Measurements from ENCODE around the gene CDC14B. TPM values are rescaled to one million over a fixed set of nuclear protein-coding genes. Genes with fewer than 3 reads are reported as not detected.
A peak's percentile ranks its signal among the peaks of the same experiment; 100 is the strongest.

Gene CDC14B
- total RNA-seq, 1 experiment from 2014 or later, result 57.1 TPM

DNA sequence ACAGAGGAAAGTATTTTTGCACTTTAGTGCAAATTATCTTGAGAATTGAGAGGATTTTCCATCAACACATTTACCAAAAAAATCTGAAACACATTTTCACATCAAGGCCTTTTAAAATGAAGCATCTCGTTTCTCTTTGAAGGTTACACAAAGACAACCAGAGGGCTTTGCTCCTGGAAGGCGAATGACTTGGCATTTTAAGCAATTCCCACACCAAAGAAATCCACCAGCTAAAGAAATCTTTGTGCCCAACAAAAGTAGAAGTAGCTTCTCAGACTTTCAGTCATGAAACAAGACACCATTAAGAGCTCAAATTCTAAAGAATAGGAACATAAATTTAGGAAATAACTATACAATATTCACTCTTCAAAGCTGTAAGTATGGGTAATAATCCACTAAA, 109.8 kb downstream of the CDC14B start:
- Mint-ChIP-seq H3K4me1 (peaks cover 12% of the 10 kb centered on the region), H3K36me3 (peaks cover 45% of the 10 kb centered on the region), H3K9me3 (no peaks in the 10 kb centered on the region; the same call in 1 of the 2 replicates), H3K4me3 (no peak overlapping the region), H3K27me3 (ENCODE audit: low read depth) (no peaks in the 10 kb centered on the region), H3K27ac (peak overlapping the region; percentile 87)
- ChIA-PET CTCF (interaction anchor here (1.3 kb wide), 1 partner anchor 68 kb away, joined by 6 read pairs; no protein-coding TSS in a partner anchor), POLR2A (interaction anchor here (0.6 to 0.7 kb wide), 2 partner anchors 32 to 1461 kb away, joined by 3 to 5 read pairs; no protein-coding TSS in a partner anchor)
- ATAC-seq, result no peak
- no peak for DNase-seq (ENCODE audit: low spot score)
- no peak for TF ChIP-seq FOXK1 (CRISPR knock-in tag; IDR thresholded peaks at IDR 0.05)
- TF ChIP-seq, protein P1, sequence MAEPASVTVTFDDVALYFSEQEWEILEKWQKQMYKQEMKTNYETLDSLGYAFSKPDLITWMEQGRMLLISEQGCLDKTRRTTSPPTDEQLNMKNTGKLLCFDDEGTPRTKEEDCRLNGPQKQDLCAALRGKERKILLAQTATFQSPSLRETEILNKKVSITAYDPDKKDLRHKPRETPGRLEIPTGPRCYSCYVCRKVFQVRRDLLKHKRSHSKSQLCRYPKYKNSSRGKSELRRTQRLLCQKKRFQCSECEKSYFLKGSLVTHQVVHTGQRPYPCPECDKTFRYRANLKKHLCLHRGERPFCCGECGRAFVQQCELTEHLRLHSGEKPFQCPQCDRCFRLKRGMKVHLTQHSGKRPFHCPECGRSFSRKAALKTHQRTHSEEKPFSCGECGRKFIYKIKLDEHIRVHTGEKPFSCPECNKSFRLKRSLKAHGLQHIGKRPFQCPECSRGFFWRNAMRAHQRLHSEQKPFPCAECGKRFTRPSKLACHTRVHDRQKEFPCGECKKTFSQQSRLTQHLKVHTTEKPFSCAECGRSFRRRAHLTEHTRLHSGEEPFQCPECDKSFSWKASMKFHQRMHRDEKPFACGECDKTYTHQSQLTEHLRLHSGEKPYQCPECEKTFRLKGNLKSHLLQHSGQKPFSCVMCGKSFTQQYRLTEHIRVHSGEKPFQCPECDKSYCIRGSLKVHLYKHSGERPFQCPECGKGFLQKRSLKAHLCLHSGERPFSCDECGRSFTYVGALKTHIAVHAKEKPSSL (CRISPR knock-in tag; conservative IDR thresholded peaks at IDR 0.05), result no peak
- no peak for TF ChIP-seq MYBL2 (CRISPR knock-in tag; IDR thresholded peaks at IDR 0.05)
- TF ChIP-seq, protein P2, sequence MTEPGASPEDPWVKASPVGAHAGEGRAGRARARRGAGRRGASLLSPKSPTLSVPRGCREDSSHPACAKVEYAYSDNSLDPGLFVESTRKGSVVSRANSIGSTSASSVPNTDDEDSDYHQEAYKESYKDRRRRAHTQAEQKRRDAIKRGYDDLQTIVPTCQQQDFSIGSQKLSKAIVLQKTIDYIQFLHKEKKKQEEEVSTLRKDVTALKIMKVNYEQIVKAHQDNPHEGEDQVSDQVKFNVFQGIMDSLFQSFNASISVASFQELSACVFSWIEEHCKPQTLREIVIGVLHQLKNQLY (CRISPR knock-in tag; IDR thresholded peaks at IDR 0.05), result no peak
- TF ChIP-seq, protein P3, sequence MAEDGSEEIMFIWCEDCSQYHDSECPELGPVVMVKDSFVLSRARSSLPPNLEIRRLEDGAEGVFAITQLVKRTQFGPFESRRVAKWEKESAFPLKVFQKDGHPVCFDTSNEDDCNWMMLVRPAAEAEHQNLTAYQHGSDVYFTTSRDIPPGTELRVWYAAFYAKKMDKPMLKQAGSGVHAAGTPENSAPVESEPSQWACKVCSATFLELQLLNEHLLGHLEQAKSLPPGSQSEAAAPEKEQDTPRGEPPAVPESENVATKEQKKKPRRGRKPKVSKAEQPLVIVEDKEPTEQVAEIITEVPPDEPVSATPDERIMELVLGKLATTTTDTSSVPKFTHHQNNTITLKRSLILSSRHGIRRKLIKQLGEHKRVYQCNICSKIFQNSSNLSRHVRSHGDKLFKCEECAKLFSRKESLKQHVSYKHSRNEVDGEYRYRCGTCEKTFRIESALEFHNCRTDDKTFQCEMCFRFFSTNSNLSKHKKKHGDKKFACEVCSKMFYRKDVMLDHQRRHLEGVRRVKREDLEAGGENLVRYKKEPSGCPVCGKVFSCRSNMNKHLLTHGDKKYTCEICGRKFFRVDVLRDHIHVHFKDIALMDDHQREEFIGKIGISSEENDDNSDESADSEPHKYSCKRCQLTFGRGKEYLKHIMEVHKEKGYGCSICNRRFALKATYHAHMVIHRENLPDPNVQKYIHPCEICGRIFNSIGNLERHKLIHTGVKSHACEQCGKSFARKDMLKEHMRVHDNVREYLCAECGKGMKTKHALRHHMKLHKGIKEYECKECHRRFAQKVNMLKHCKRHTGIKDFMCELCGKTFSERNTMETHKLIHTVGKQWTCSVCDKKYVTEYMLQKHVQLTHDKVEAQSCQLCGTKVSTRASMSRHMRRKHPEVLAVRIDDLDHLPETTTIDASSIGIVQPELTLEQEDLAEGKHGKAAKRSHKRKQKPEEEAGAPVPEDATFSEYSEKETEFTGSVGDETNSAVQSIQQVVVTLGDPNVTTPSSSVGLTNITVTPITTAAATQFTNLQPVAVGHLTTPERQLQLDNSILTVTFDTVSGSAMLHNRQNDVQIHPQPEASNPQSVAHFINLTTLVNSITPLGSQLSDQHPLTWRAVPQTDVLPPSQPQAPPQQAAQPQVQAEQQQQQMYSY (CRISPR knock-in tag; IDR thresholded peaks at IDR 0.05), result no peak
- TF ChIP-seq, protein P4, sequence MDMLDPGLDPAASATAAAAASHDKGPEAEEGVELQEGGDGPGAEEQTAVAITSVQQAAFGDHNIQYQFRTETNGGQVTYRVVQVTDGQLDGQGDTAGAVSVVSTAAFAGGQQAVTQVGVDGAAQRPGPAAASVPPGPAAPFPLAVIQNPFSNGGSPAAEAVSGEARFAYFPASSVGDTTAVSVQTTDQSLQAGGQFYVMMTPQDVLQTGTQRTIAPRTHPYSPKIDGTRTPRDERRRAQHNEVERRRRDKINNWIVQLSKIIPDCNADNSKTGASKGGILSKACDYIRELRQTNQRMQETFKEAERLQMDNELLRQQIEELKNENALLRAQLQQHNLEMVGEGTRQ (CRISPR knock-in tag; IDR thresholded peaks at IDR 0.05), result no peak
- no peak for TF ChIP-seq RELA (CRISPR knock-in tag; IDR thresholded peaks at IDR 0.05; ENCODE audit: borderline replicate concordance)
- TF ChIP-seq ZNF232 (CRISPR knock-in tag; IDR thresholded peaks at IDR 0.05), result no peak
- TF ChIP-seq TEAD1 (CRISPR knock-in tag; IDR thresholded peaks at IDR 0.05), result no peak
- no peak for TF ChIP-seq HMGA2 (CRISPR knock-in tag; IDR thresholded peaks at IDR 0.05)
- no peak for TF ChIP-seq NFYB (CRISPR knock-in tag; conservative IDR thresholded peaks at IDR 0.05; ENCODE audit: low read depth)
- no peak for TF ChIP-seq ZBTB21 (CRISPR knock-in tag; IDR thresholded peaks at IDR 0.05; ENCODE audit: borderline replicate concordance)
- TF ChIP-seq, protein P5, sequence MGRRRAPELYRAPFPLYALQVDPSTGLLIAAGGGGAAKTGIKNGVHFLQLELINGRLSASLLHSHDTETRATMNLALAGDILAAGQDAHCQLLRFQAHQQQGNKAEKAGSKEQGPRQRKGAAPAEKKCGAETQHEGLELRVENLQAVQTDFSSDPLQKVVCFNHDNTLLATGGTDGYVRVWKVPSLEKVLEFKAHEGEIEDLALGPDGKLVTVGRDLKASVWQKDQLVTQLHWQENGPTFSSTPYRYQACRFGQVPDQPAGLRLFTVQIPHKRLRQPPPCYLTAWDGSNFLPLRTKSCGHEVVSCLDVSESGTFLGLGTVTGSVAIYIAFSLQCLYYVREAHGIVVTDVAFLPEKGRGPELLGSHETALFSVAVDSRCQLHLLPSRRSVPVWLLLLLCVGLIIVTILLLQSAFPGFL (CRISPR knock-in tag; IDR thresholded peaks at IDR 0.05; ENCODE audit: borderline replicate concordance), result no peak
- TF ChIP-seq, protein P6, sequence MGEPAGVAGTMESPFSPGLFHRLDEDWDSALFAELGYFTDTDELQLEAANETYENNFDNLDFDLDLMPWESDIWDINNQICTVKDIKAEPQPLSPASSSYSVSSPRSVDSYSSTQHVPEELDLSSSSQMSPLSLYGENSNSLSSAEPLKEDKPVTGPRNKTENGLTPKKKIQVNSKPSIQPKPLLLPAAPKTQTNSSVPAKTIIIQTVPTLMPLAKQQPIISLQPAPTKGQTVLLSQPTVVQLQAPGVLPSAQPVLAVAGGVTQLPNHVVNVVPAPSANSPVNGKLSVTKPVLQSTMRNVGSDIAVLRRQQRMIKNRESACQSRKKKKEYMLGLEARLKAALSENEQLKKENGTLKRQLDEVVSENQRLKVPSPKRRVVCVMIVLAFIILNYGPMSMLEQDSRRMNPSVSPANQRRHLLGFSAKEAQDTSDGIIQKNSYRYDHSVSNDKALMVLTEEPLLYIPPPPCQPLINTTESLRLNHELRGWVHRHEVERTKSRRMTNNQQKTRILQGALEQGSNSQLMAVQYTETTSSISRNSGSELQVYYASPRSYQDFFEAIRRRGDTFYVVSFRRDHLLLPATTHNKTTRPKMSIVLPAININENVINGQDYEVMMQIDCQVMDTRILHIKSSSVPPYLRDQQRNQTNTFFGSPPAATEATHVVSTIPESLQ (CRISPR knock-in tag; IDR thresholded peaks at IDR 0.05), result no peak
- TF ChIP-seq, protein P7, sequence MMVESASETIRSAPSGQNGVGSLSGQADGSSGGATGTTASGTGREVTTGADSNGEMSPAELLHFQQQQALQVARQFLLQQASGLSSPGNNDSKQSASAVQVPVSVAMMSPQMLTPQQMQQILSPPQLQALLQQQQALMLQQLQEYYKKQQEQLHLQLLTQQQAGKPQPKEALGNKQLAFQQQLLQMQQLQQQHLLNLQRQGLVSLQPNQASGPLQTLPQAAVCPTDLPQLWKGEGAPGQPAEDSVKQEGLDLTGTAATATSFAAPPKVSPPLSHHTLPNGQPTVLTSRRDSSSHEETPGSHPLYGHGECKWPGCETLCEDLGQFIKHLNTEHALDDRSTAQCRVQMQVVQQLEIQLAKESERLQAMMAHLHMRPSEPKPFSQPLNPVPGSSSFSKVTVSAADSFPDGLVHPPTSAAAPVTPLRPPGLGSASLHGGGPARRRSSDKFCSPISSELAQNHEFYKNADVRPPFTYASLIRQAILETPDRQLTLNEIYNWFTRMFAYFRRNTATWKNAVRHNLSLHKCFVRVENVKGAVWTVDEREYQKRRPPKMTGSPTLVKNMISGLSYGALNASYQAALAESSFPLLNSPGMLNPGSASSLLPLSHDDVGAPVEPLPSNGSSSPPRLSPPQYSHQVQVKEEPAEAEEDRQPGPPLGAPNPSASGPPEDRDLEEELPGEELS (CRISPR knock-in tag; IDR thresholded peaks at IDR 0.05), result no peak
- TF ChIP-seq, protein P8, sequence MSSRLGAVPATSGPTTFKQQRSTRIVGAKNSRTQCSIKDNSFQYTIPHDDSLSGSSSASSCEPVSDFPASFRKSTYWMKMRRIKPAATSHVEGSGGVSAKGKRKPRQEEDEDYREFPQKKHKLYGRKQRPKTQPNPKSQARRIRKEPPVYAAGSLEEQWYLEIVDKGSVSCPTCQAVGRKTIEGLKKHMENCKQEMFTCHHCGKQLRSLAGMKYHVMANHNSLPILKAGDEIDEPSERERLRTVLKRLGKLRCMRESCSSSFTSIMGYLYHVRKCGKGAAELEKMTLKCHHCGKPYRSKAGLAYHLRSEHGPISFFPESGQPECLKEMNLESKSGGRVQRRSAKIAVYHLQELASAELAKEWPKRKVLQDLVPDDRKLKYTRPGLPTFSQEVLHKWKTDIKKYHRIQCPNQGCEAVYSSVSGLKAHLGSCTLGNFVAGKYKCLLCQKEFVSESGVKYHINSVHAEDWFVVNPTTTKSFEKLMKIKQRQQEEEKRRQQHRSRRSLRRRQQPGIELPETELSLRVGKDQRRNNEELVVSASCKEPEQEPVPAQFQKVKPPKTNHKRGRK (CRISPR knock-in tag; IDR thresholded peaks at IDR 0.05; ENCODE audit: borderline replicate concordance), result no peak
- no peak for TF ChIP-seq TEAD4 (CRISPR knock-in tag; IDR thresholded peaks at IDR 0.05)
- TF ChIP-seq PRRX2 (CRISPR knock-in tag; IDR thresholded peaks at IDR 0.05), result no peak
- no peak for TF ChIP-seq SOX15 (CRISPR knock-in tag; IDR thresholded peaks at IDR 0.05)
- TF ChIP-seq, protein P9, sequence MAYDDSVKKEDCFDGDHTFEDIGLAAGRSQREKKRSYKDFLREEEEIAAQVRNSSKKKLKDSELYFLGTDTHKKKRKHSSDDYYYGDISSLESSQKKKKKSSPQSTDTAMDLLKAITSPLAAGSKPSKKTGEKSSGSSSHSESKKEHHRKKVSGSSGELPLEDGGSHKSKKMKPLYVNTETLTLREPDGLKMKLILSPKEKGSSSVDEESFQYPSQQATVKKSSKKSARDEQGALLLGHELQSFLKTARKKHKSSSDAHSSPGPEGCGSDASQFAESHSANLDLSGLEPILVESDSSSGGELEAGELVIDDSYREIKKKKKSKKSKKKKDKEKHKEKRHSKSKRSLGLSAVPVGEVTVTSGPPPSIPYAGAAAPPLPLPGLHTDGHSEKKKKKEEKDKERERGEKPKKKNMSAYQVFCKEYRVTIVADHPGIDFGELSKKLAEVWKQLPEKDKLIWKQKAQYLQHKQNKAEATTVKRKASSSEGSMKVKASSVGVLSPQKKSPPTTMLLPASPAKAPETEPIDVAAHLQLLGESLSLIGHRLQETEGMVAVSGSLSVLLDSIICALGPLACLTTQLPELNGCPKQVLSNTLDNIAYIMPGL (CRISPR knock-in tag; IDR thresholded peaks at IDR 0.05), result no peak
